H9 (cell line): ENCODE data around the gene PLD5. TPM values are rescaled to one million over a fixed set of nuclear protein-coding genes. Genes with fewer than 3 reads are reported as not detected.

Experiments used
- DNase-seq: peaks from one replicate; pipeline ENCODE4 v3.0.0-alpha.2; 2017
- H2AFZ ChIP-seq: one replicate; pipeline ENCODE4 v1.6.1; 2013; ENCODE audit warnings: mild to moderate bottlenecking, low read length, control low read depth, moderate library complexity
- H2AK5ac ChIP-seq: 2 replicates; pipeline ENCODE4 v1.6.1; 2013; ENCODE audit warnings: low read length, control low read depth, mixed read lengths; ENCODE audit not compliant: insufficient read length
- H2BK120ac ChIP-seq: one replicate; pipeline ENCODE4 v1.6.1; 2013; ENCODE audit warnings: low read depth, mild to moderate bottlenecking, low read length, control low read depth, inconsistent platforms; ENCODE audit not compliant: poor library complexity, severe bottlenecking
- H2BK12ac ChIP-seq: 2 replicates; pipeline ENCODE4 v1.6.1; 2013; ENCODE audit warnings: low read length, control low read depth, mixed read lengths, low read depth; ENCODE audit not compliant: insufficient read length
- H2BK15ac ChIP-seq: 2 replicates; pipeline ENCODE4 v1.6.1; 2013; ENCODE audit warnings: low read depth, low read length, control low read depth
- H2BK20ac ChIP-seq: one replicate; pipeline ENCODE4 v1.6.1; 2013; ENCODE audit warnings: low read depth, mild to moderate bottlenecking, low read length, control low read depth, inconsistent platforms; ENCODE audit not compliant: poor library complexity, severe bottlenecking
- H2BK5ac ChIP-seq: 2 replicates; pipeline ENCODE4 v1.6.1; 2013; ENCODE audit warnings: low read length, control low read depth, mixed read lengths; ENCODE audit not compliant: insufficient read length
- H3K14ac ChIP-seq: 2 replicates; pipeline ENCODE4 v1.6.1; 2013; ENCODE audit warnings: low read length, control low read depth; ENCODE audit not compliant: insufficient read depth
- H3K18ac ChIP-seq: 2 replicates; pipeline ENCODE4 v1.6.1; 2013; ENCODE audit warnings: low read depth, mild to moderate bottlenecking, mixed read lengths, low read length, control low read depth; ENCODE audit not compliant: insufficient read length
- H3K23ac ChIP-seq: 2 replicates; pipeline ENCODE4 v1.6.1; 2013; ENCODE audit warnings: low read length, control low read depth, mixed read lengths, low read depth; ENCODE audit not compliant: insufficient read length
- H3K23me2 ChIP-seq: 2 replicates; pipeline ENCODE4 v1.6.1; 2013; ENCODE audit warnings: low read depth, mild to moderate bottlenecking, mixed read lengths, low read length, control low read depth; ENCODE audit not compliant: insufficient read length, poor library complexity, severe bottlenecking
- H3K27ac ChIP-seq: 2 replicates; pipeline ENCODE4 v1.5.1; 2013; ENCODE audit warnings: low read length, control low read depth, mixed read lengths, low read depth; ENCODE audit not compliant: insufficient read length
- H3K27me3 ChIP-seq: 2 replicates; pipeline ENCODE4 v1.6.1; 2013; ENCODE audit warnings: low read length, control low read depth, inconsistent platforms; ENCODE audit not compliant: insufficient read depth
- H3K4ac ChIP-seq: 2 replicates; pipeline ENCODE4 v1.6.1; 2013; ENCODE audit warnings: low read depth, mild to moderate bottlenecking, control low read depth, inconsistent platforms, low read length, moderate library complexity
- H3K4me1 ChIP-seq: 2 replicates; pipeline ENCODE4 v1.6.1; 2013; ENCODE audit warnings: low read length, control low read depth, inconsistent platforms; ENCODE audit not compliant: insufficient read depth
- H3K4me2 ChIP-seq: 2 replicates; pipeline ENCODE4 v1.6.1; 2013; ENCODE audit warnings: low read length, control low read depth, mixed read lengths; ENCODE audit not compliant: insufficient read length, insufficient read depth
- H3K56ac ChIP-seq: 2 replicates; pipeline ENCODE4 v1.6.1; 2013; ENCODE audit warnings: low read depth, mild to moderate bottlenecking, mixed read lengths, low read length, control low read depth; ENCODE audit not compliant: insufficient read length
- H3K79me1 ChIP-seq: 2 replicates; pipeline ENCODE4 v1.6.1; 2013; ENCODE audit warnings: low read depth, mild to moderate bottlenecking, moderate library complexity, low read length, control low read depth, inconsistent platforms; ENCODE audit not compliant: insufficient read depth, poor library complexity, severe bottlenecking
- H3K79me2 ChIP-seq: 2 replicates; pipeline ENCODE4 v1.6.1; 2013; ENCODE audit warnings: low read length, control low read depth, inconsistent platforms; ENCODE audit not compliant: insufficient read depth
- H3K9ac ChIP-seq: 2 replicates; pipeline ENCODE4 v1.6.1; 2013; ENCODE audit warnings: low read length, control low read depth, mixed read lengths; ENCODE audit not compliant: insufficient read length; ENCODE audit errors: extremely low read depth
- H3K9me3 ChIP-seq: one replicate; pipeline ENCODE4 v1.6.1; 2013; ENCODE audit warnings: low read depth, low read length, inconsistent platforms; ENCODE audit not compliant: control insufficient read depth
- H3T11ph ChIP-seq: one replicate; pipeline ENCODE4 v1.6.1; 2013; ENCODE audit warnings: mild to moderate bottlenecking, low read length, control low read depth, inconsistent platforms
- H4K20me1 ChIP-seq: one replicate; pipeline ENCODE4 v1.6.1; 2013; ENCODE audit not compliant: control insufficient read depth, insufficient read length, insufficient read depth
- H4K5ac ChIP-seq: 2 replicates; pipeline ENCODE4 v1.6.1; 2013; ENCODE audit warnings: low read depth, mild to moderate bottlenecking, mixed read lengths, low read length, control low read depth; ENCODE audit not compliant: insufficient read length
- H4K8ac ChIP-seq: replicated peaks from 2 replicates; pipeline ENCODE4 v1.6.1; 2013; ENCODE audit warnings: low read length, control low read depth, mixed read lengths, low read depth; ENCODE audit not compliant: insufficient read length
- H4K91ac ChIP-seq: 2 replicates; pipeline ENCODE4 v1.6.1; 2013; ENCODE audit warnings: low read depth, mild to moderate bottlenecking, moderate library complexity, mixed read lengths, low read length, control low read depth; ENCODE audit not compliant: insufficient read length
- H3K27ac Mint-ChIP-seq, 3 experiments: 2 replicates in 2 of 3; 3 replicates in 1 of 3; pipeline ENCODE4 v1.8.0; 2020 to 2021; ENCODE audit warnings: mixed read lengths in 3 of 3, mild to moderate bottlenecking in 1 of 3, moderate library complexity in 1 of 3
- H3K27me3 Mint-ChIP-seq: 2 replicates; pipeline ENCODE4 v1.8.0; 2021; ENCODE audit warnings: low read depth, mild to moderate bottlenecking, moderate library complexity, mixed read lengths
- H3K36me3 Mint-ChIP-seq, 3 experiments: 2 replicates in 2 of 3; 3 replicates in 1 of 3; pipeline ENCODE4 v1.8.0; 2020 to 2021; ENCODE audit warnings: low read depth in 3 of 3, mixed read lengths in 3 of 3; ENCODE audit not compliant: insufficient read depth in 1 of 3
- H3K4me1 Mint-ChIP-seq, 2 experiments: 2 replicates each; pipeline ENCODE4 v1.8.0; 2020; ENCODE audit warnings: mixed read lengths in 2 of 2
- H3K4me3 Mint-ChIP-seq, 2 experiments: 2 replicates in 1 of 2; 3 replicates in 1 of 2; pipeline ENCODE4 v1.8.0; 2020 to 2021; ENCODE audit warnings: mild to moderate bottlenecking in 2 of 2, mixed read lengths in 2 of 2, moderate library complexity in 1 of 2
- H3K9me3 Mint-ChIP-seq, 2 experiments: 2 replicates in 1 of 2; 3 replicates in 1 of 2; pipeline ENCODE4 v1.8.0; 2020; ENCODE audit warnings: mild to moderate bottlenecking in 2 of 2, mixed read lengths in 2 of 2, moderate library complexity in 1 of 2
- WGBS: extraction: QIAGEN DNeasy Blood & Tissue Kit; methylation state at CpG from one replicate; pipeline ENCODE4 v1.1.7; 2013; ENCODE audit warnings: missing lambda C conversion rate, low lambda C conversion rate, mixed read lengths; ENCODE audit not compliant: insufficient read length; ENCODE audit errors: extremely low coverage; 5-methylcytosine and 5-hydroxymethylcytosine counted together
- total RNA-seq: library from RNA; stranded (reverse); gene quantifications from 2 replicates; pipeline ENCODE4 v1.2.1, GENCODE V29; 2021
- TF ChIP-seq, protein P1 (sequence below): fragments of 200-600 bp; sonication (generic); conservative IDR thresholded peaks from 3 replicates; pipeline ENCODE4 v1.8.0; 2021; ENCODE audit warnings: antibody characterized with exemption, mild to moderate bottlenecking

Gene PLD5
- total RNA-seq, 1 experiment from 2014 or later, result 5.2 TPM

DNA sequence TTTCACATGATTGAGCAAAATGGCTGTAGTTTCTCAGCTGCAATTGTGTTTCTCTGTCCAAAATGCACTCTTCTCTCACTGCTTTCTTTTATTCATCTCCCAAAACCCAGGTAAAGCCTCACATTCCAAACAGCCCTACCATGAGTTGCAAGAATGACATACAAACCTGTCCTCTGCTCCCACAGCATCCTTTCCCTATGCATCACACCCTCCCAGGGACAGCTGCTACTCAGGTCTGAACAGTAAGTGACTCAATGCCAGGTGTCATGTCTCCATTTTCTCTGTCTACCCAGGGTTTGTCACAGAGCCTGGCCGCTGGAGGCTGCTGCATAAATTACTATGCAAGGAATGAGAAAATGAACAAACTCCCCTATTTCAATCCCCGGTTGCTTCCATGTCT is 118.5 kb downstream of the PLD5 start:
- Histone ChIP-seq H4K91ac (no peak overlapping the region), H2AK5ac (no peak overlapping the region), H3K23ac (no peak overlapping the region), H2BK20ac (no peak overlapping the region), H3K56ac (no peak overlapping the region), H3K18ac (no peak overlapping the region), H2BK12ac (no peak overlapping the region), H3K79me2 (no peaks in the 10 kb centered on the region), H3K23me2 (no peaks in the 10 kb centered on the region), H3K9ac (no peak overlapping the region), H3K4me2 (no peak overlapping the region), H4K5ac (no peak overlapping the region), H3K27me3 (no peaks in the 10 kb centered on the region), H3K4ac (no peak overlapping the region), H3K27ac (no peak overlapping the region), H3K14ac (no peak overlapping the region), H2BK5ac (no peak overlapping the region), H3K4me1 (no peaks in the 10 kb centered on the region), H2BK120ac (no peak overlapping the region), H4K8ac (no peak overlapping the region), H4K20me1 (no peaks in the 10 kb centered on the region), H3T11ph (no peak overlapping the region), H3K9me3 (no peaks in the 10 kb centered on the region), H2BK15ac (no peak overlapping the region), H3K79me1 (no peaks in the 10 kb centered on the region), H2AFZ (no peak overlapping the region)
- TF ChIP-seq, protein P1, sequence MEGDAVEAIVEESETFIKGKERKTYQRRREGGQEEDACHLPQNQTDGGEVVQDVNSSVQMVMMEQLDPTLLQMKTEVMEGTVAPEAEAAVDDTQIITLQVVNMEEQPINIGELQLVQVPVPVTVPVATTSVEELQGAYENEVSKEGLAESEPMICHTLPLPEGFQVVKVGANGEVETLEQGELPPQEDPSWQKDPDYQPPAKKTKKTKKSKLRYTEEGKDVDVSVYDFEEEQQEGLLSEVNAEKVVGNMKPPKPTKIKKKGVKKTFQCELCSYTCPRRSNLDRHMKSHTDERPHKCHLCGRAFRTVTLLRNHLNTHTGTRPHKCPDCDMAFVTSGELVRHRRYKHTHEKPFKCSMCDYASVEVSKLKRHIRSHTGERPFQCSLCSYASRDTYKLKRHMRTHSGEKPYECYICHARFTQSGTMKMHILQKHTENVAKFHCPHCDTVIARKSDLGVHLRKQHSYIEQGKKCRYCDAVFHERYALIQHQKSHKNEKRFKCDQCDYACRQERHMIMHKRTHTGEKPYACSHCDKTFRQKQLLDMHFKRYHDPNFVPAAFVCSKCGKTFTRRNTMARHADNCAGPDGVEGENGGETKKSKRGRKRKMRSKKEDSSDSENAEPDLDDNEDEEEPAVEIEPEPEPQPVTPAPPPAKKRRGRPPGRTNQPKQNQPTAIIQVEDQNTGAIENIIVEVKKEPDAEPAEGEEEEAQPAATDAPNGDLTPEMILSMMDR, result no peak
- H3K4me3 Mint-ChIP-seq, result no peak overlapping the region
- no CpG with 5 or more reads among the region's 2 CpGs for WGBS
- H3K4me1 Mint-ChIP-seq, result no peaks in the 10 kb centered on the region; a peak in 1 of 4 replicates
- no peak for DNase-seq
- H3K27me3 Mint-ChIP-seq, result no peaks in the 10 kb centered on the region
- peaks cover 12 to 18% of the 10 kb centered on the region in 2 experiments; a peak in 4 of 5 replicates for H3K9me3 Mint-ChIP-seq
- H3K27ac Mint-ChIP-seq, result peak overlapping the region in 2 of 3 experiments; percentile 26 to 40; a peak in 2 of 7 replicates
- H3K36me3 Mint-ChIP-seq, result peaks cover 12 to 14% (median 12%) of the 10 kb centered on the region in 3 experiments; a peak in 6 of 7 replicates
